Mammary epithelial cell (primary cell): ENCODE measurements around the gene CPA4.
"Not testable (repeated sequence)": the region's sequence is repeated elsewhere in the genome, so short reads cannot be mapped to it uniquely, and the experiment has no call there.

Source experiments
- CTCF ChIP-seq, 2 donors: IDR thresholded peaks in 1 of 2; conservative IDR thresholded peaks in 1 of 2; 2 replicates each; pipeline ENCODE4 v1.5.1; 2011 to 2012; ENCODE audit warnings: inconsistent platforms in 2 of 2, low read length in 2 of 2, mild to moderate bottlenecking in 2 of 2, control low read depth in 1 of 2, low read depth in 1 of 2; ENCODE audit not compliant: insufficient read depth in 1 of 2; ENCODE audit errors: extremely low read depth in 1 of 2
- EZH2 ChIP-seq: IDR thresholded peaks from 2 replicates; pipeline ENCODE4 v1.6.1; 2012; ENCODE audit warnings: low read length, inconsistent platforms, borderline replicate concordance

DNA sequence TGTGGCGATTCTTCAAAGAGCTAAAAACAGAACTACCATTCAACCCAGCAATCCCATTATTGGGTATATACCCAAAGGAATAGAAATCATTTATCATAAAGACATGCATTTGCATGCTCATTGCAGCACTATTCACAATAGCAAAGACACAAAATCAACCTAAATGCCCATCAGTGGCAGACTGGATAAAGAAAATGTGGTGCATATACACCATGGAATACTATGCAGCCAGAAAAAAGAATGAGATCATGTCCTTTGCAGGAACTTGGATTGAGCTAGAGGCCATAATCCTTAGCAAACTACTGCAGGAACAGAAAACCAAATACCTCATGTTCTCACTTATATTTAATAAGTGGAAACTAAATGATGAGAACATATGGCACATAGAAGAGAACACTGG lies 46.5 kb upstream of the CPA4 start:
- TF ChIP-seq CTCF (conservative IDR thresholded peaks at IDR 0.05 in 1 of 2, IDR thresholded peaks at IDR 0.05 in 1 of 2; ENCODE audit: extremely low read depth in 1 of 2, insufficient read depth in 1 of 2, low read depth in 1 of 2, low read length in 2 of 2); EZH2: not testable (repeated sequence)
